GM12891 (cell line): ENCODE data around the gene DCLK2.

ENCODE experiments used
- POLR2A ChIP-seq: IDR thresholded peaks from 2 replicates; pipeline ENCODE4 v1.6.1; 2011; ENCODE audit warnings: low read depth, low read length, control low read depth
- POLR2AphosphoS5 ChIP-seq: IDR thresholded peaks from 2 replicates; pipeline ENCODE4 v1.6.1; 2011; ENCODE audit warnings: low read depth, low read length, control low read depth
- POU2F2 ChIP-seq: IDR thresholded peaks from 2 replicates; pipeline ENCODE4 v1.6.1; 2011; ENCODE audit warnings: low read depth, mild to moderate bottlenecking, control low read depth, low read length, moderate library complexity
- SPI1 ChIP-seq: IDR thresholded peaks from 2 replicates; pipeline ENCODE4 v1.6.1; 2011; ENCODE audit warnings: low read depth, low read length, control low read depth
- TAF1 ChIP-seq: IDR thresholded peaks from 2 replicates; pipeline ENCODE4 v1.6.1; 2011; ENCODE audit warnings: low read depth, low read length, control low read depth

DNA sequence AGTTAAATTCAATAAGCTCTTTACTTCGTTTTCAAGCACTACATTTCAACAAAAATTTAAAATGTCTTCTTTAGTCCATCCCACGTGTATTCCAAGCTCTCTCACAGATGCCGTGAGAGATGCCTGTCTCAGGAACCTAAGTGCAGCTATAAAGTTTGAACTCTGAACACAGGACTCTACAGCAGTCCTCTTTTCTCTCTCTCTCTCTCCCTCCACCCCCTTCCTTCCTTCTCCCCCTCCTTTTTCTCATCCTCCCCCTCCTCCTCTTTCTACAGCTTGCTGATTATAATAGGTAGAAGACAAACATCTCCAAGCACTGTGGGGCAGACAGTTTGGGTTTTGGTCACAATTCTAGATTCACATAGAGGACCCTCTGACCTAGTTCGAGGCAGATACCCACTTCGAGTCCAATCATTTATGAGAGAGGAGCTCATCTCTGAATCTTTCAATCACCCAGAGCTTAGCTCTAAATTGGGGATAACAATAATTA is 31.5 kb upstream of the DCLK2 start:
- TF ChIP-seq POLR2AphosphoS5 (no peak), POLR2A (no peak), SPI1 (no peak), POU2F2 (no peak), TAF1 (no peak)
